Right ventricle myocardium inferior (tissue), 1 donor: ENCODE measurements around the gene MAPK12. TPM values are rescaled to one million over a fixed set of nuclear protein-coding genes. Genes with fewer than 3 reads are reported as not detected.
A peak's percentile ranks its signal among the peaks of the same experiment; 100 is the strongest.

ENCODE experiments used
- ATAC-seq: fragments of 200-7000 bp; cut with Tn5 transposase; one replicate; pipeline ENCODE4 v1.9.1; 2020; ENCODE audit warnings: mild to moderate bottlenecking, moderate library complexity
- DNase-seq: peaks from one replicate; pipeline ENCODE4 v3.0.0; 2021; ENCODE audit errors: missing footprints
- intact Hi-C: fragments of 100-400 bp; cut with DNase I; formaldehyde crosslinking; loops from one replicate; pipeline ENCODE4 v1.11.0; 2022
- long read RNA-seq: library from polyadenylated mRNA; unstranded; transcript quantifications from one replicate; pipeline ENCODE4 v2.0.0, GENCODE V29; 2021
- total RNA-seq: library from RNA; stranded (reverse); fragmentation: NEBNext Ultra II Directional; extraction: Animal tissue kit (Norgen Biotek cat#: 25700); gene quantifications from one replicate; pipeline ENCODE4 v1.2.1, GENCODE V29; 2021
- donor health status: DM: no; HTN: yes; CAD: no; lungs with severe emphysema.

The MAPK12 gene
- 18.2 TPM for total RNA-seq
- long read RNA-seq, transcript MAPK12-201 (12 exons, 1,918 nt) = major isoform, 19 of 46 reads
- long read RNA-seq, partial matches to known transcripts = 9 of 46 reads
- long read RNA-seq, other reads (novel, unspliced or antisense) = 17 of 46 reads

GRCh38 chr22:50261615-50262459 is at the start of gene MAPK12:
TSS of gene MAPK12 (minus strand) at chr22:50261683. CDS start at chr22:50261509, 174 bp downstream.
- intact Hi-C loops = no loop called here
- DNase-seq (peak; percentile 60), ATAC-seq (no peak)

- ATAC-seq = no peak
- peak; percentile 55 for DNase-seq
- intact Hi-C loops = no loop called here
Measured at GRCh38 chr22:50310949-50311444, 49.5 kb upstream of the MAPK12 start.

- intact Hi-C loops = no loop called here
- DNase-seq = peak; percentile 53
- no peak for ATAC-seq
Measured at GRCh38 chr22:50310031-50310722, 48.7 kb upstream of the MAPK12 start.

- ATAC-seq (no peak), DNase-seq (peak; percentile 59)
- intact Hi-C loops = loop anchor here (5.0 kb wide), 1 partner anchor 37 kb away; the partner anchor contains the start of gene MAPK11
Measured at GRCh38 chr22:50309601-50309991, 48.1 kb upstream of the MAPK12 start.

GRCh38 chr22:50308986-50309600 is 47.6 kb upstream of the MAPK12 start:
- ATAC-seq (no peak), DNase-seq (peak; percentile 34)
- intact Hi-C loops = loop anchor here (1.0 to 5.0 kb wide), 2 partner anchors 18 to 37 kb away; partner anchors contain the start of genes DENND6B and MAPK11

- ATAC-seq (peak; percentile 51), DNase-seq (peak; percentile 92)
- intact Hi-C loops = loop anchor here (1.0 to 5.0 kb wide), 2 partner anchors 19 to 36 kb away; partner anchors contain the start of genes DENND6B and MAPK11
Measured at GRCh38 chr22:50308597-50308935, 47.1 kb upstream of the MAPK12 start.

- DNase-seq (peak; percentile 63), ATAC-seq (no peak)
- intact Hi-C loops = loop anchor here (1.0 to 5.0 kb wide), 2 partner anchors 19 to 36 kb away; partner anchors contain the start of genes DENND6B and MAPK11
Measured at GRCh38 chr22:50307890-50308596, 46.6 kb upstream of the MAPK12 start.

GRCh38 chr22:50306753-50307749 is 45.6 kb upstream of the MAPK12 start, which contains the start of gene PLXNB2:
TSS of gene PLXNB2 (minus strand) at chr22:50307646. CDS start at chr22:50290584, 17,062 bp downstream.
- DNase-seq = peak; percentile 91
- intact Hi-C loops = loop anchor here (5.0 kb wide), 1 partner anchor 35 kb away; the partner anchor contains the start of gene MAPK11
- ATAC-seq = peak; percentile 61

GRCh38 chr22:50305923-50306566 is 44.6 kb upstream of the MAPK12 start:
- ATAC-seq (peak; percentile 56), DNase-seq (peak; percentile 90)
- intact Hi-C loops = loop anchor here (5.0 kb wide), 1 partner anchor 34 kb away; the partner anchor contains the start of gene MAPK11

- DNase-seq (no peak), ATAC-seq (no peak)
- intact Hi-C loops = loop anchor here (5.0 kb wide), 1 partner anchor 33 kb away; the partner anchor contains the start of gene MAPK11
Measured at GRCh38 chr22:50305393-50305922, 44.0 kb upstream of the MAPK12 start.

GRCh38 chr22:50304528-50305392 is 43.3 kb upstream of the MAPK12 start:
- intact Hi-C loops = loop anchor here (5.0 kb wide), 1 partner anchor 32 kb away; the partner anchor contains the start of gene MAPK11
- ATAC-seq (no peak), DNase-seq (no peak)

GRCh38 chr22:50303848-50304527 is 42.5 kb upstream of the MAPK12 start:
- DNase-seq = peak; percentile 84
- intact Hi-C loops = no loop called here
- peak; percentile 17 for ATAC-seq

GRCh38 chr22:50303515-50303847 is 42.0 kb upstream of the MAPK12 start:
- no peak for DNase-seq
- no peak for ATAC-seq
- intact Hi-C loops = no loop called here

- DNase-seq (no peak), ATAC-seq (peak; percentile 35)
- intact Hi-C loops = no loop called here
Measured at GRCh38 chr22:50302564-50302963, 41.1 kb upstream of the MAPK12 start.
